Upper lobe of right lung (tissue), 1 donor: ENCODE data around the gene STAP2. TPM values are rescaled to one million over a fixed set of nuclear protein-coding genes. Genes with fewer than 3 reads are reported as not detected.

Experiments used
- ATAC-seq: fragments of 200-7000 bp; cut with Tn5 transposase; one replicate; pipeline ENCODE4 v1.9.1; 2020; ENCODE audit warnings: mild to moderate bottlenecking, moderate library complexity
- DNase-seq: peaks from one replicate; pipeline ENCODE4 v3.0.0-alpha.2; 2020
- H3K27ac ChIP-seq: fragments of 200-600 bp; one replicate; pipeline ENCODE4 v1.8.0; 2022
- H3K27me3 ChIP-seq: fragments of 200-600 bp; one replicate; pipeline ENCODE4 v1.8.0; 2022; ENCODE audit warnings: mild to moderate bottlenecking
- H3K36me3 ChIP-seq: fragments of 200-600 bp; one replicate; pipeline ENCODE4 v1.8.0; 2022
- H3K4me1 ChIP-seq: fragments of 200-600 bp; one replicate; pipeline ENCODE4 v1.8.0; 2022
- H3K4me3 ChIP-seq: fragments of 200-600 bp; one replicate; pipeline ENCODE4 v1.8.0; 2022; ENCODE audit warnings: mild to moderate bottlenecking
- H3K9me3 ChIP-seq: fragments of 200-600 bp; one replicate; pipeline ENCODE4 v1.8.0; 2022
- CTCF ChIP-seq: fragments of 200-600 bp; IDR thresholded peaks from one replicate; pipeline ENCODE4 v1.8.0; 2022; ENCODE audit warnings: antibody characterized with exemption
- intact Hi-C: fragments of 100-400 bp; cut with DNase I; formaldehyde crosslinking; loops from one replicate; pipeline ENCODE4 v1.11.0; 2022
- total RNA-seq: library from RNA; stranded (reverse); fragmentation: NEBNext Ultra II Directional; extraction: Animal tissue kit (Norgen Biotek cat#: 25700); gene quantifications from one replicate; pipeline ENCODE4 v1.2.1, GENCODE V29; 2021
- donor health status: DM: no; HTN: yes; CAD: no; lungs with severe emphysema.

STAP2 gene
- total RNA-seq, 1 donor from 2014 or later = 16.1 TPM

DNA sequence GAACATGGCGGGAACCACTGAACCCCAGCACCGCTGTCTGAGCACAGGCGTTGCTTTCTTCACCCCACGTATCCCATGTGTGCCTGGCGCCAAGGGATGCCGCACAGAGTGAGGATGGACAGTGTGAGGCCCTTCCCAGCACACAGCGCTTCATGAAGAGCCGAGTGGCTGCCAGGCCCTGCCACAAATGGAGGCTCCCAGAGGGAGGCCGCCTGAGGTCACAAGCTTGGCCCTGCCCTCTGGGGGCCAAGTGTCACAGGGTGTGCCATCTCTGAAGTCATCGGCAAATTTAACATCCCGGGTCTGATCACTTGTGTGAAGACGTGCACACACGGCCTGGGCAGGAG is 29.1 kb upstream of the STAP2 start:
- peak; percentile 0 for ATAC-seq
- Histone ChIP-seq H3K27ac (peak overlapping the region; percentile 73), H3K9me3 (no peaks in the 10 kb centered on the region), H3K36me3 (peaks cover 37% of the 10 kb centered on the region), H3K27me3 (no peaks in the 10 kb centered on the region), H3K4me1 (peaks cover 52% of the 10 kb centered on the region), H3K4me3 (no peak overlapping the region)
- intact Hi-C loops = no loop called here
- no peak for TF ChIP-seq CTCF
- DNase-seq = no peak

GRCh38 chr19:4367336-4367723 is 28.7 kb upstream of the STAP2 start:
- Histone ChIP-seq H3K36me3 (peaks cover 41% of the 10 kb centered on the region), H3K27me3 (no peaks in the 10 kb centered on the region), H3K27ac (no peak overlapping the region), H3K9me3 (no peaks in the 10 kb centered on the region), H3K4me1 (peaks cover 48% of the 10 kb centered on the region), H3K4me3 (no peak overlapping the region)
- intact Hi-C loops = no loop called here
- no peak for ATAC-seq
- no peak for TF ChIP-seq CTCF
- no peak for DNase-seq

- ATAC-seq (no peak), DNase-seq (no peak)
- TF ChIP-seq CTCF = no peak
- peaks cover 47% of the 10 kb centered on the region for H3K36me3 ChIP-seq
- H3K27ac ChIP-seq = no peak overlapping the region
- H3K9me3 ChIP-seq = no peaks in the 10 kb centered on the region
- H3K4me1 ChIP-seq = peaks cover 43% of the 10 kb centered on the region
- intact Hi-C loops = no loop called here
- no peak overlapping the region for H3K4me3 ChIP-seq
- H3K27me3 ChIP-seq = no peaks in the 10 kb centered on the region
Observed at GRCh38 chr19:4366666-4367335, 28.2 kb upstream of the STAP2 start.

GRCh38 chr19:4365791-4366665 is 27.4 kb upstream of the STAP2 start:
- H3K36me3 ChIP-seq = peaks cover 54% of the 10 kb centered on the region
- intact Hi-C loops = no loop called here
- no peak overlapping the region for H3K4me3 ChIP-seq
- ATAC-seq (no peak), DNase-seq (no peak)
- H3K9me3 ChIP-seq = no peaks in the 10 kb centered on the region
- no peak overlapping the region for H3K27ac ChIP-seq
- H3K4me1 ChIP-seq = peaks cover 36% of the 10 kb centered on the region
- H3K27me3 ChIP-seq = no peaks in the 10 kb centered on the region
- no peak for TF ChIP-seq CTCF

- Histone ChIP-seq H3K4me1 (peaks cover 29% of the 10 kb centered on the region), H3K36me3 (peaks cover 61% of the 10 kb centered on the region), H3K27me3 (no peaks in the 10 kb centered on the region), H3K4me3 (no peak overlapping the region), H3K27ac (no peak overlapping the region), H3K9me3 (no peaks in the 10 kb centered on the region)
- DNase-seq (no peak), ATAC-seq (no peak)
- no peak for TF ChIP-seq CTCF
- intact Hi-C loops = no loop called here
Observed at GRCh38 chr19:4365341-4365740, 26.7 kb upstream of the STAP2 start.
